Endothelial cell of umbilical vein (primary cell): ENCODE data around the gene PPP1R12A. TPM values are rescaled to one million over a fixed set of nuclear protein-coding genes. Genes with fewer than 3 reads are reported as not detected.

Experiments
- BruUV-seq: library from RNA; stranded (reverse); fragments of 400-500 nt; replicated peaks from 2 replicates; lab custom pipeline; 2021; lab: Mats Ljungman, UMichigan
- CTCF ChIA-PET: fragments of 300-600, 350-600 bp; sonication (Branson Sonifier 250); formaldehyde crosslinking; loops from one replicate; lab custom pipeline; 2021; ENCODE audit warnings: antibody characterized with exemption, inconsistent platforms; lab: Charles Lee
- POLR2A ChIA-PET: fragments of 300-600, 350-600 bp; sonication (Branson Sonifier 250); formaldehyde crosslinking; loops from one replicate; lab custom pipeline; 2021; ENCODE audit warnings: antibody characterized with exemption, inconsistent platforms; lab: Charles Lee
- DNase-seq: peaks from one replicate; pipeline ENCODE4 v3.0.0-alpha.2; 2011; ENCODE audit warnings: low read depth, low spot score
- FAIRE-seq: peaks from 2 replicates; lab custom pipeline; 2011; peaks lifted over from hg19 to GRCh38; lab: Jason Lieb, UNC
- H2AFZ ChIP-seq: 2 replicates; pipeline ENCODE4 v1.6.0; 2012; ENCODE audit warnings: low read depth, low read length, control low read depth, inconsistent platforms
- H3K27ac ChIP-seq: 2 replicates; pipeline ENCODE4 v1.5.1; 2011; ENCODE audit warnings: low read depth, mild to moderate bottlenecking, control low read depth, low read length, moderate library complexity; ENCODE audit not compliant: insufficient read depth
- H3K27me3 ChIP-seq, 2 experiments: 2 replicates each; pipeline versions ENCODE4 v1.6.0 to v1.6.1; 2011; ENCODE audit warnings: low read length in 2 of 2, mixed read lengths in 1 of 2; ENCODE audit not compliant: control insufficient read depth in 2 of 2, insufficient read depth in 2 of 2
- H3K36me3 ChIP-seq, 2 experiments: 2 replicates in 1 of 2; 3 replicates in 1 of 2; pipeline ENCODE4 v1.5.1; 2011; ENCODE audit warnings: low read length in 2 of 2, mild to moderate bottlenecking in 1 of 2, moderate library complexity in 1 of 2; ENCODE audit not compliant: control insufficient read depth in 2 of 2, insufficient read depth in 2 of 2; ENCODE audit errors: extremely low read depth in 1 of 2
- H3K4me1 ChIP-seq: 3 replicates; pipeline ENCODE4 v1.5.1; 2011; ENCODE audit warnings: mild to moderate bottlenecking, low read length; ENCODE audit not compliant: control insufficient read depth, insufficient read depth; ENCODE audit errors: extremely low read depth
- H3K4me2 ChIP-seq: 2 replicates; pipeline ENCODE4 v1.6.1; 2011; ENCODE audit warnings: low read length, control low read depth, mixed read lengths; ENCODE audit not compliant: insufficient read depth
- H3K4me3 ChIP-seq, 3 experiments: fragments of 200-600 bp in 1 of 3; sonication (generic), shearing (Covaris generic) in 1 of 3; replicated peaks in 1 of 3; 2 replicates each; pipeline ENCODE4 v1.5.1; 2011 to 2016; ENCODE audit warnings: control low read depth in 3 of 3, low read length in 3 of 3, mild to moderate bottlenecking in 2 of 3, inconsistent platforms in 1 of 3, low read depth in 1 of 3, moderate library complexity in 1 of 3; ENCODE audit not compliant: insufficient read depth in 1 of 3
- H3K79me2 ChIP-seq: 2 replicates; pipeline ENCODE4 v1.6.0; 2012; ENCODE audit warnings: low read length, inconsistent platforms; ENCODE audit not compliant: control insufficient read depth, insufficient read depth
- H3K9ac ChIP-seq: replicated peaks from 2 replicates; pipeline ENCODE3; 2011; ENCODE audit warnings: low read length, control low read depth; ENCODE audit not compliant: insufficient read depth; ENCODE audit errors: extremely low read depth
- H3K9me1 ChIP-seq: replicated peaks from 3 replicates; pipeline ENCODE4 v1.6.0; 2011; ENCODE audit warnings: mild to moderate bottlenecking, low read length; ENCODE audit not compliant: control insufficient read depth, insufficient read depth; ENCODE audit errors: extremely low read depth
- H3K9me3 ChIP-seq: replicated peaks from 2 replicates; pipeline ENCODE4 v1.5.1; 2012; ENCODE audit warnings: low read length, inconsistent platforms; ENCODE audit not compliant: control insufficient read depth, insufficient read depth
- H4K20me1 ChIP-seq: replicated peaks from 2 replicates; pipeline ENCODE3; 2011; ENCODE audit warnings: mild to moderate bottlenecking, low read length; ENCODE audit not compliant: control insufficient read depth, insufficient read depth; ENCODE audit errors: extremely low read depth
- CTCF ChIP-seq, 2 donors: IDR thresholded peaks; 1 replicate in 1 of 2; 2 replicates in 1 of 2; pipeline ENCODE4 v1.5.1; 2011; ENCODE audit warnings: low read length in 2 of 2, mild to moderate bottlenecking in 2 of 2, moderate library complexity in 2 of 2, control low read depth in 1 of 2, inconsistent platforms in 1 of 2, low read depth in 1 of 2; ENCODE audit not compliant: insufficient read depth in 1 of 2; ENCODE audit errors: extremely low read depth in 1 of 2
- EZH2 ChIP-seq: IDR thresholded peaks from 2 replicates; pipeline ENCODE4 v1.6.1; 2012; ENCODE audit warnings: borderline replicate concordance, low read depth, mild to moderate bottlenecking, moderate library complexity, low read length, inconsistent platforms; ENCODE audit not compliant: severe bottlenecking
- FOS ChIP-seq: IDR thresholded peaks from 2 replicates; pipeline ENCODE4 v1.6.1; 2011; ENCODE audit warnings: mild to moderate bottlenecking, low read length, moderate library complexity, borderline replicate concordance; ENCODE audit not compliant: insufficient read depth
- GATA2 ChIP-seq: IDR thresholded peaks from 2 replicates; pipeline ENCODE4 v1.7.0; 2011; ENCODE audit warnings: low read depth, mild to moderate bottlenecking, moderate library complexity, mixed read lengths, low read length; ENCODE audit not compliant: insufficient read length, insufficient read depth
- JUN ChIP-seq: IDR thresholded peaks from 2 replicates; pipeline ENCODE4 v1.6.1; 2011; ENCODE audit warnings: borderline replicate concordance, low read depth; ENCODE audit not compliant: insufficient read length, insufficient read depth
- MAX ChIP-seq: IDR thresholded peaks from 2 replicates; pipeline ENCODE4 v1.6.1; 2011; ENCODE audit not compliant: insufficient read depth, insufficient read length
- MYC ChIP-seq: IDR thresholded peaks from one replicate; pipeline ENCODE4 v1.6.1; 2011; ENCODE audit warnings: mild to moderate bottlenecking, low read depth, low read length
- POLR2A ChIP-seq: IDR thresholded peaks from 2 replicates; pipeline ENCODE4 v1.6.1; 2012; ENCODE audit warnings: low read depth, mild to moderate bottlenecking, control low read depth, low read length
- POLR2AphosphoS5 ChIP-seq: IDR thresholded peaks from 2 replicates; pipeline ENCODE4 v1.6.1; 2012; ENCODE audit warnings: low read depth, mild to moderate bottlenecking, control low read depth, low read length, moderate library complexity; ENCODE audit not compliant: insufficient read depth
- dilution Hi-C: fragments of 300-500 bp; cut with MboI; formaldehyde crosslinking; loops from one replicate; pipeline ENCODE4 v1.15.0; 2019; ENCODE audit warnings: low sequenced_read_pairs; ENCODE audit not compliant: extremely low pct_ligation_motif_present
- intact Hi-C: fragments of 100-400 bp; cut with micrococcal nuclease; formaldehyde crosslinking; loops from one replicate; pipeline ENCODE4 v1.10.0; 2022
- polyA plus RNA-seq, 4 experiments: library from polyadenylated mRNA; depleted of rRNA in 3 of 4; stranded (reverse) in 3 of 4; unstranded in 1 of 4; fragments of >200 nt; gene quantifications; 2 replicates each; pipeline versions ENCODE4 v1.2.1 to v1.2.3, GENCODE V29; 2011 to 2012; ENCODE audit warnings: missing spikeins in 1 of 4
- total RNA-seq: library from RNA; stranded (reverse); gene quantifications from 2 replicates; pipeline ENCODE4 v1.2.3, GENCODE V29; 2021

Gene PPP1R12A
- total and polyA plus RNA-seq, 2 donors (not counting 3 experiments of a cell fraction or from before 2014, with no cell fraction given): 12.9 to 83.9 TPM

GRCh38 chr12:79926951-79927350, 7.9 kb downstream of the PPP1R12A start:
- H3K79me2 ChIP-seq: peaks cover 95% of the 10 kb centered on the region
- no peaks in the 10 kb centered on the region for H3K9me3 ChIP-seq
- peaks cover 2% of the 10 kb centered on the region for H3K4me1 ChIP-seq
- no peak overlapping the region for H2AFZ ChIP-seq
- no peak overlapping the region for H3K9ac ChIP-seq
- ChIA-PET CTCF (no interaction called here), POLR2A (no interaction called here)
- H3K9me1 ChIP-seq: peaks cover 2% of the 10 kb centered on the region
- no TSS peak for BruUV-seq
- dilution Hi-C loops (no loop called here), intact Hi-C loops (no loop called here)
- FAIRE-seq (no peak), DNase-seq (no peak)
- no peak overlapping the region for H3K27ac ChIP-seq
- H3K27me3 ChIP-seq: no peaks in the 10 kb centered on the region
- no peak overlapping the region for H3K4me2 ChIP-seq
- no peak for TF ChIP-seq FOS
- no peak for TF ChIP-seq JUN
- no peak for TF ChIP-seq CTCF (IDR thresholded peaks at IDR 0.05; ENCODE audit: extremely low read depth in 1 of 2, insufficient read depth in 1 of 2, low read depth in 1 of 2, low read length in 2 of 2)
- peaks cover 12% of the 10 kb centered on the region for H4K20me1 ChIP-seq
- no peak overlapping the region for H3K4me3 ChIP-seq
- no peaks in the 10 kb centered on the region for H3K36me3 ChIP-seq

- no peaks in the 10 kb centered on the region for H3K4me1 ChIP-seq
- no TSS peak for BruUV-seq
- H3K4me3 ChIP-seq: no peak overlapping the region
- dilution Hi-C loops: no loop called here
- H3K9ac ChIP-seq: no peak overlapping the region
- ChIA-PET POLR2A (no interaction called here), CTCF (interaction anchor here (0.7 to 1.6 kb wide), 4 partner anchors 8 to 188 kb away, joined by 3 to 4 read pairs (median 3); partner anchors contain the start of gene PPP1R12A)
- intact Hi-C loops: no loop called here
- TF ChIP-seq MAX (no peak), GATA2 (no peak), EZH2 (no peak), FOS (no peak), MYC (no peak), POLR2A (no peak), JUN (no peak), POLR2AphosphoS5 (no peak), CTCF (IDR thresholded peaks at IDR 0.05; ENCODE audit: extremely low read depth in 1 of 2, insufficient read depth in 1 of 2, low read depth in 1 of 2, low read length in 2 of 2) (no peak)
- H3K27me3 ChIP-seq: no peaks in the 10 kb centered on the region
- H3K9me1 ChIP-seq: peaks cover 6% of the 10 kb centered on the region
- H3K9me3 ChIP-seq: no peaks in the 10 kb centered on the region
- H3K4me2 ChIP-seq: no peak overlapping the region
- peaks cover 14% of the 10 kb centered on the region for H4K20me1 ChIP-seq
- no peak overlapping the region for H2AFZ ChIP-seq
- H3K27ac ChIP-seq: no peak overlapping the region
- DNase-seq (no peak), FAIRE-seq (no peak)
- peaks cover 95% of the 10 kb centered on the region for H3K79me2 ChIP-seq
- H3K36me3 ChIP-seq: no peaks in the 10 kb centered on the region
Measured at GRCh38 chr12:79925492-79925891, 9.4 kb downstream of the PPP1R12A start.
